ENCODE results near the gene PRDM16.

GRCh38 chr1:3066250-3066711, 2.7 kb upstream of the PRDM16 start:
- TF ChIP-seq CTCF (IDR thresholded peaks at IDR 0.05) (no peak), E2F1 (CRISPR knock-in tag; IDR thresholded peaks at IDR 0.05) (no peak), ATF2 (CRISPR knock-in tag; IDR thresholded peaks at IDR 0.05; ENCODE audit: borderline replicate concordance, low read depth) (no peak), IRF1 (CRISPR knock-in tag; IDR thresholded peaks at IDR 0.05) (no peak), USF1 (CRISPR knock-in tag; IDR thresholded peaks at IDR 0.05) (no peak), ERG (CRISPR knock-in tag; IDR thresholded peaks at IDR 0.05) (no peak)
